ENCODE results near the gene CD248.
A peak's percentile ranks its signal among the peaks of the same experiment; 100 is the strongest.
"Not testable (repeated sequence)": the region's sequence is repeated elsewhere in the genome, so short reads cannot be mapped to it uniquely, and the experiment has no call there.

The CD248 gene

GRCh38 chr11:66311965-66312548 is 4.8 kb downstream of the CD248 start:
- H3K27ac ChIP-seq: peak overlapping the region; percentile 48
- peak; percentile 87 for TF ChIP-seq CTCF (conservative IDR thresholded peaks at IDR 0.05)
- no peak for TF ChIP-seq ZFX (IDR thresholded peaks at IDR 0.05)

DNA sequence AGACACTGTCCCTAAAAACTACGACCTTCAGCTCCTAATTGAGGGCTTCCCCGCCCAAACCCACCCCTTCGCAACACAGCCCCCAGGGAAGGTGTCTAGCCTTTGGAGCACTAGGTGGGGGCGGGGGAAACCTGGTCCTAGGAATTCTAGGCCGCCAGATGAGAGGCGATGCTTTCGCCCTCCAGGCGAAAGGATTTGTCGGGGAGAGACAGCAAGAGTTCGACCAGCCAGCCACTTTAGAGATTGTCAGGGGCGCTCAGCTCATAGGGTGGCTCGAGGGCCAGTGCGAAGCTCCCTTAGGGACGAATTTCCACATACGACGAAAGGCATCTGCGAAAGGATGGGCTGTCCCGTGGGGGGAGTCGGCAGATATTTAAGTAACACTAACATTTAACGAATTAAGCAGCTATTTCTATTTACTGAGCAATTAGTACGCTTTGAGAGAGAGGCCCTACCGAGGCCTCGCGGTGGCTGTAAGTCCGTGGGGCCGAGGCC is 5.3 kb downstream of the CD248 start:
- TF ChIP-seq ZFX (IDR thresholded peaks at IDR 0.05) (no peak), CTCF (conservative IDR thresholded peaks at IDR 0.05) (peak; percentile 95; the same call in 1 of the 2 replicates)
- H3K27ac ChIP-seq: peak overlapping the region; percentile 48

- H3K27ac ChIP-seq: not testable (repeated sequence)
These were observed 5.9 kb downstream of the CD248 start for GRCh38 chr11:66310803-66311440.

GRCh38 chr11:66310324-66310723 is 6.5 kb downstream of the CD248 start:
- no peak overlapping the region for H3K27ac ChIP-seq
- TF ChIP-seq CTCF (conservative IDR thresholded peaks at IDR 0.05) (no peak), ZFX (IDR thresholded peaks at IDR 0.05) (no peak)

GRCh38 chr11:66309475-66309874 is 7.4 kb downstream of the CD248 start:
- TF ChIP-seq CTCF (conservative IDR thresholded peaks at IDR 0.05) (no peak), ZFX (IDR thresholded peaks at IDR 0.05) (no peak)

DNA sequence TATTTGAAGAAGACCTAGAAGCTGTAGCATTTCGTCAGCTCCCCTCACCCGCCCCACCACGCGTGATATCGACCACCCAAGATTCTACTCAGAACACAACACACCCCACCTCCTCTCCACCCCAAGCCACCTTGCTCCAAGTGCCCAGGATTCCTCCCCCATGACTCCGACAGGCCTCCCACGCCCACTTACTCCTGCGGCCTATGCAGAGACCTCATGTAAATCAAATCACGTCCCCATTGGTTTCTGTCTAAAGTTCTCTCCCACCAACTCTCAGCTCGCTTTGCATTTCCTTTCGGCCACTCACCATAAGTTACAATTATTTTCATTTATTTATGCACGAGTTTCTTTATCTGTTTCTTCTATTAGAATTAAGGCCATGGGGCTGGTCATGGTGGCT is 14.2 kb downstream of the CD248 start:
- no peak overlapping the region for H3K27ac ChIP-seq
- TF ChIP-seq CTCF (conservative IDR thresholded peaks at IDR 0.05) (no peak), ZFX (IDR thresholded peaks at IDR 0.05) (no peak)

More at GRCh38 chr11:66309475-66309874, 7.4 kb downstream of the CD248 start:
- H3K27ac ChIP-seq: no peak overlapping the region

DNA sequence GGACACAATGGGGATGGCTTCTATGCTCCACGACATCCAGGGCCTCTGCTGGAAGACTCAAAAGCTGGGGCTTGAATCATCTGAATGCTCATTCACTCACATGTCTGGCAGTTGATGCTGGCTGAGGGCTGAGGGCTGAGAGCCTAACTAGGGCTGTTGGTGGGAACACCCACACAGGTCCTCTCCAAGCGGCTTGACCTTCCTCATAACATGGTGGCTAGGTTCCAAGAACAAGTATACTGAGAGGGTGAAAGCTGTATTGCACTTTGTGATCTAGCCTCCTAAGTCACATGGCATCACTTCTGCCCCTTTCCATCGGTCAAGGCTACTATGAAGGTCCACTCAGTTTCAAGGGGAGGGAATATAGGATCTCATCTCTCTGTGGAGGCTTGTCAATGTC is 17.7 kb downstream of the CD248 start:
- no peak for TF ChIP-seq CTCF (conservative IDR thresholded peaks at IDR 0.05)
- no peak for TF ChIP-seq ZFX (IDR thresholded peaks at IDR 0.05)

DNA sequence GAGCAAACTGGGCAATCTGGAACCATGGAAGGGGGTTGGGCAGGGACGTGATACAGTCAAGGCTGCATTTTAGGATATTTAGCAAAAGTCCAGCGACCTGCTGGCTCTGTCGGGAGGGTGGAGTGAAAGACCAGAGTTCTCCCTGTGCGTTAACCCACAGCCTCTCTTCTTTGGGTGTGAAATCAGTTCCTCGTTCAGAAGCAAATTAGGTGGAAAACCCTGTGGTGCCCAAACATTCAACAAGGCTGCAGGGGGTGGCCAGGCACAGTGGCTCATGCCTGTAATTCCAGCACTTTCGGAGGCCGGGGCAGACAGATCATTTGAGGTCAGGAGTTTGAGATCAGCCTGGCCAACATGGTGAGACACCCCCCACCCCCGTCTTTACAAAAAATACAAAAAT is 19.2 kb downstream of the CD248 start:
- TF ChIP-seq ZFX (IDR thresholded peaks at IDR 0.05) (no peak), CTCF (conservative IDR thresholded peaks at IDR 0.05) (no peak)
- H3K27ac ChIP-seq: no peak overlapping the region

More for the DNA sequence above, 17.7 kb downstream of the CD248 start:
- no peak overlapping the region for H3K27ac ChIP-seq

Data from C4-2B (cell line).